CD14-positive monocyte (primary cell): Measurements from ENCODE around the gene FGF21. TPM values are rescaled to one million over a fixed set of nuclear protein-coding genes. Genes with fewer than 3 reads are reported as not detected.

Experiments used
- DNase-seq, 3 donors: peaks; one replicate each; pipeline ENCODE4 v3.0.0-alpha.2; 2011 to 2022
- H2AFZ ChIP-seq: 2 replicates; pipeline ENCODE4 v1.6.0; 2012; ENCODE audit warnings: mild to moderate bottlenecking, low read depth, low read length, inconsistent platforms; ENCODE audit not compliant: insufficient read depth, poor library complexity, severe bottlenecking
- H3K27ac ChIP-seq, 2 donors: 1 replicate in 1 of 2; 2 replicates in 1 of 2; pipeline ENCODE4 v1.5.1; 2012 to 2013; ENCODE audit warnings: low read length in 2 of 2, control low read depth in 1 of 2, inconsistent platforms in 1 of 2, low read depth in 1 of 2, mild to moderate bottlenecking in 1 of 2
- H3K27me3 ChIP-seq, 2 donors: one replicate each; pipeline versions ENCODE4 v1.6.0 to v1.6.1; 2011 to 2013; ENCODE audit warnings: low read length in 2 of 2; ENCODE audit not compliant: control insufficient read depth in 2 of 2, insufficient read depth in 2 of 2
- H3K36me3 ChIP-seq, 2 donors: replicated peaks in 1 of 2; 1 replicate in 1 of 2; 2 replicates in 1 of 2; pipeline versions ENCODE4 v1.5.1 to v1.6.1; 2012 to 2013; ENCODE audit warnings: low read length in 2 of 2, control low read depth in 1 of 2, inconsistent platforms in 1 of 2, mild to moderate bottlenecking in 1 of 2; ENCODE audit not compliant: insufficient read depth in 2 of 2, control insufficient read depth in 1 of 2
- H3K4me1 ChIP-seq, 2 donors: 1 replicate in 1 of 2; 2 replicates in 1 of 2; pipeline versions ENCODE4 v1.5.1 to v1.6.1; 2012 to 2013; ENCODE audit warnings: low read length in 2 of 2, control low read depth in 1 of 2, inconsistent platforms in 1 of 2, mild to moderate bottlenecking in 1 of 2, moderate library complexity in 1 of 2; ENCODE audit not compliant: insufficient read depth in 2 of 2, control insufficient read depth in 1 of 2
- H3K4me2 ChIP-seq: replicated peaks from 2 replicates; pipeline ENCODE3; 2012; ENCODE audit warnings: low read length, moderate library complexity, mild to moderate bottlenecking; ENCODE audit not compliant: poor library complexity, severe bottlenecking; ENCODE audit errors: extremely low read depth
- H3K4me3 ChIP-seq, 3 experiments: fragments of 200-600 bp in 1 of 3; sonication (generic) in 1 of 3; replicated peaks in 1 of 3; 1 replicate in 2 of 3; 2 replicates in 1 of 3; pipeline ENCODE4 v1.5.1; 2011 to 2013; ENCODE audit warnings: low read length in 3 of 3, mild to moderate bottlenecking in 3 of 3, control low read depth in 2 of 3, low read depth in 2 of 3, inconsistent platforms in 1 of 3, moderate library complexity in 1 of 3
- H3K79me2 ChIP-seq: 2 replicates; pipeline ENCODE4 v1.6.0; 2012; ENCODE audit warnings: mild to moderate bottlenecking, control low read depth, inconsistent platforms, low read length, moderate library complexity; ENCODE audit not compliant: insufficient read depth
- H3K9ac ChIP-seq: 2 replicates; pipeline ENCODE4 v1.6.0; 2017; ENCODE audit warnings: low read length, mild to moderate bottlenecking; ENCODE audit not compliant: insufficient read depth, poor library complexity, severe bottlenecking
- H3K9me3 ChIP-seq, 2 donors: replicated peaks in 1 of 2; 1 replicate in 1 of 2; 2 replicates in 1 of 2; pipeline versions ENCODE4 v1.5.1 to v1.6.1; 2012 to 2013; ENCODE audit warnings: low read length in 2 of 2, control low read depth in 1 of 2; ENCODE audit not compliant: control insufficient read depth in 1 of 2, insufficient read depth in 1 of 2
- H4K20me1 ChIP-seq: 2 replicates; pipeline ENCODE4 v1.6.0; 2012; ENCODE audit warnings: mild to moderate bottlenecking, low read length, control low read depth, moderate library complexity; ENCODE audit not compliant: insufficient read depth
- H3K27ac Mint-ChIP-seq, 7 donors: one replicate each; pipeline ENCODE4 v1.8.0; 2020; ENCODE audit warnings: mild to moderate bottlenecking in 7 of 7, mixed read lengths in 7 of 7, moderate library complexity in 6 of 7, inconsistent platforms in 2 of 7
- H3K27me3 Mint-ChIP-seq, 3 donors: one replicate each; pipeline ENCODE4 v1.8.0; 2021 to 2022; ENCODE audit warnings: low read depth in 3 of 3, mild to moderate bottlenecking in 3 of 3, mixed read lengths in 3 of 3, moderate library complexity in 3 of 3, inconsistent platforms in 1 of 3
- H3K36me3 Mint-ChIP-seq, 2 donors: one replicate each; pipeline ENCODE4 v1.8.0; 2020; ENCODE audit warnings: mixed read lengths in 2 of 2, inconsistent platforms in 1 of 2, mild to moderate bottlenecking in 1 of 2
- H3K4me1 Mint-ChIP-seq: one replicate; pipeline ENCODE4 v1.8.0; 2020; ENCODE audit warnings: mild to moderate bottlenecking, mixed read lengths
- H3K4me3 Mint-ChIP-seq, 2 donors: one replicate each; pipeline ENCODE4 v1.8.0; 2020; ENCODE audit warnings: mild to moderate bottlenecking in 2 of 2, mixed read lengths in 2 of 2, moderate library complexity in 1 of 2
- H3K9me3 Mint-ChIP-seq, 7 donors: one replicate each; pipeline ENCODE4 v1.8.0; 2020 to 2022; ENCODE audit warnings: mixed read lengths in 7 of 7, mild to moderate bottlenecking in 6 of 7, moderate library complexity in 6 of 7, inconsistent platforms in 2 of 7
- WGBS: methylation state at CpG from one replicate; pipeline ENCODE4 v1.1.5; 2013; ENCODE audit warnings: missing lambda C conversion rate; ENCODE audit not compliant: insufficient coverage; 5-methylcytosine and 5-hydroxymethylcytosine counted together
- intact Hi-C, 2 donors: fragments of 100-400 bp; cut with micrococcal nuclease; formaldehyde crosslinking; loops; one replicate each; pipeline versions ENCODE4 v1.15.0 to v1.15.1; 2023
- polyA plus RNA-seq, 3 donors: library from polyadenylated mRNA; depleted of rRNA in 1 of 3; unstranded in 2 of 3; stranded (reverse) in 1 of 3; fragments of 300-500 nt in 2 of 3; fragments of >200 nt in 1 of 3; fragmentation: Illumina TruSeq in 2 of 3; gene quantifications; 1 replicate in 2 of 3; 2 replicates in 1 of 3; pipeline ENCODE4 v1.2.3, GENCODE V29; 2012 to 2021
- TF ChIP-seq, protein P1 (sequence below): fragments of 200-600 bp; IDR thresholded peaks from one replicate; pipeline ENCODE4 v1.8.0; 2022; ENCODE audit warnings: antibody characterized with exemption, mild to moderate bottlenecking

The FGF21 gene
- polyA plus RNA-seq, 3 donors: not detected

GRCh38 chr19:48805452-48805851 is 50.1 kb downstream of the FGF21 start:
- Histone ChIP-seq H3K4me3 (no peak overlapping the region), H3K9ac (no peak overlapping the region), H3K27ac (no peak overlapping the region), H4K20me1 (no peaks in the 10 kb centered on the region), H3K4me2 (no peak overlapping the region), H3K9me3 (no peaks in the 10 kb centered on the region), H3K27me3 (no peaks in the 10 kb centered on the region), H3K4me1 (peaks cover 7 to 12% of the 10 kb centered on the region in 2 donors), H3K36me3 (no peaks in the 10 kb centered on the region), H2AFZ (no peak overlapping the region), H3K79me2 (peaks cover 7% of the 10 kb centered on the region)
- H3K36me3 Mint-ChIP-seq: peaks cover 5 to 6% of the 10 kb centered on the region in 2 donors
- H3K4me3 Mint-ChIP-seq: no peak overlapping the region
- H3K4me1 Mint-ChIP-seq: peaks cover 12% of the 10 kb centered on the region
- no peak overlapping the region for H3K27ac Mint-ChIP-seq
- peaks cover 0 to 1% (median 1%) of the 10 kb centered on the region in 3 donors for H3K27me3 Mint-ChIP-seq
- TF ChIP-seq, protein P1, sequence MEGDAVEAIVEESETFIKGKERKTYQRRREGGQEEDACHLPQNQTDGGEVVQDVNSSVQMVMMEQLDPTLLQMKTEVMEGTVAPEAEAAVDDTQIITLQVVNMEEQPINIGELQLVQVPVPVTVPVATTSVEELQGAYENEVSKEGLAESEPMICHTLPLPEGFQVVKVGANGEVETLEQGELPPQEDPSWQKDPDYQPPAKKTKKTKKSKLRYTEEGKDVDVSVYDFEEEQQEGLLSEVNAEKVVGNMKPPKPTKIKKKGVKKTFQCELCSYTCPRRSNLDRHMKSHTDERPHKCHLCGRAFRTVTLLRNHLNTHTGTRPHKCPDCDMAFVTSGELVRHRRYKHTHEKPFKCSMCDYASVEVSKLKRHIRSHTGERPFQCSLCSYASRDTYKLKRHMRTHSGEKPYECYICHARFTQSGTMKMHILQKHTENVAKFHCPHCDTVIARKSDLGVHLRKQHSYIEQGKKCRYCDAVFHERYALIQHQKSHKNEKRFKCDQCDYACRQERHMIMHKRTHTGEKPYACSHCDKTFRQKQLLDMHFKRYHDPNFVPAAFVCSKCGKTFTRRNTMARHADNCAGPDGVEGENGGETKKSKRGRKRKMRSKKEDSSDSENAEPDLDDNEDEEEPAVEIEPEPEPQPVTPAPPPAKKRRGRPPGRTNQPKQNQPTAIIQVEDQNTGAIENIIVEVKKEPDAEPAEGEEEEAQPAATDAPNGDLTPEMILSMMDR: no peak
- WGBS: 87% methylated on average over 4 of the region's 15 CpGs
- intact Hi-C loops: no loop called here
- H3K9me3 Mint-ChIP-seq: no peaks in the 10 kb centered on the region
- DNase-seq: no peak

GRCh38 chr19:48806518-48806817 is 51.1 kb downstream of the FGF21 start:
- H3K4me3 Mint-ChIP-seq: no peak overlapping the region
- H3K4me1 ChIP-seq: peaks cover 14 to 19% of the 10 kb centered on the region in 2 donors

More at GRCh38 chr19:48806518-48806817, 51.1 kb downstream of the FGF21 start:
- Histone ChIP-seq H4K20me1 (no peaks in the 10 kb centered on the region), H3K4me3 (no peak overlapping the region), H3K36me3 (no peaks in the 10 kb centered on the region), H3K79me2 (peaks cover 7% of the 10 kb centered on the region), H2AFZ (no peak overlapping the region), H3K9ac (no peak overlapping the region), H3K27me3 (no peaks in the 10 kb centered on the region), H3K4me2 (no peak overlapping the region), H3K27ac (no peak overlapping the region), H3K9me3 (no peaks in the 10 kb centered on the region)
- Mint-ChIP-seq H3K27me3 (peaks cover 0 to 5% (median 1%) of the 10 kb centered on the region in 3 donors), H3K27ac (no peak overlapping the region), H3K9me3 (no peaks in the 10 kb centered on the region), H3K36me3 (peaks cover 5 to 6% of the 10 kb centered on the region in 2 donors), H3K4me1 (peaks cover 17% of the 10 kb centered on the region)
- 93% methylated on average over 3 of the region's 5 CpGs for WGBS
- peak in 1 of 3 donors; percentile 51 for DNase-seq
- intact Hi-C loops: no loop called here
- TF ChIP-seq, protein P1: no peak
